ENCODE measurements around the gene FXR2. TPM values are rescaled to one million over a fixed set of nuclear protein-coding genes. Genes with fewer than 3 reads are reported as not detected.
"Not testable (repeated sequence)": the region's sequence is repeated elsewhere in the genome, so short reads cannot be mapped to it uniquely, and the experiment has no call there.

The FXR2 gene
- total RNA-seq, 4 donors from 2014 or later, result 6.2 to 37.8 (median 20.1) TPM

DNA sequence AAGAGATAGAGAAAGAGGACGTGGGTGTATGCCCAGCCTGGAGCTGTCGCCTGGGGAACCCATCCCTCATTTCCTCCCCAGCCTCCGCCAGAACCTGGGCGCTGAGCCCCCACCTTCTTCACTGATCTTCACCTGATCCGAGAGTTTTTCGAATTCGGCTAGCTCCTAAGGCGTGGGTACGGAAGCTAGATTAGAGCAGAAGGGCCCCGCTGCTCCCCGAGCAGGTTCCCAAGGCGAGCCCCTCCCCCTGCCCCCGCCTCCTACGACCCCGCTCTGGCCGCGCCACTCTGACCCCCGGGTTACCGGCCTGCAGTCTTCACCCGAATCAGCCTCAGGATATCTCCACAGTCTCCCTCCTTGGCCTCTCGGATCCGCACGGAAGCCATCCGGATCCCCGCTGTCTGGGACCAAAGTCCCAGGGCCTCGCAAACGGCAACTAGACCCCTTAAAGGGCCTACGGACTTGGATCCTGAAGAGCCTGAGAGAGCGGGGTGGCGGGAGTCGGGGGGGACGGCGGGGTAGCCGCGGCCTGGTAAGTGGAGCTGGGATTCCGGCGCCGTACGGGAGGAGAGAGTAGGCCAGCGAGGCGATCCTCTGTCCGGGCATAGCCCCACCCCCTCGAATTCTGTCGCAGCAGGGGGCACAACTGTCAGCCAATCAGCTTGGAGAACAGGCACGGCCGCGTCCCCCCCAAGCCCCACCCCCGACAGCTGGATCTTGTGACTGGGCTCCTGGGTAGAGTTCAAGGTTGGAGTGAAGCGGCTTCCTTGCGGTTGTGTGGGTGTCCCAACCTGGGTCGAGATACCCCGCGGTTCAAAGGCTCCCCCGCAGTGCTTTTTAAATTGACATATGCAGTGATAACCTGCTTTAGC lies 12.8 kb upstream of the FXR2 start, which contains the start of gene SAT2:
Gene SAT2 (minus strand): TSS at position 572 of the 872 bp plus-strand sequence. CDS start 186 bp downstream, at position 386.
- Histone ChIP-seq H3K4me3 (peak within 1 kb of the TSS; percentile 61 to 70), H3K27ac (peak within 1 kb of the TSS; percentile 88 to 90), H3K36me3 (no peaks in the 10 kb centered on the region), H3K4me1 (no peaks in the 10 kb centered on the region), H3K27me3 (no peaks in the 10 kb centered on the region), H3K9me3 (no peaks in the 10 kb centered on the region)
- DNase-seq, result peak; percentile 96 to 97
- intact Hi-C loops (cut with DNase I; ENCODE audit: low total_unique reads), result loop anchor here (5.0 kb wide), 1 partner anchor 60 kb away; the partner anchor contains the start of genes TP53 and WRAP53
- TF ChIP-seq POLR2A (IDR thresholded peaks at IDR 0.05), result peak; percentile 64 to 68
- TF ChIP-seq, protein P1, sequence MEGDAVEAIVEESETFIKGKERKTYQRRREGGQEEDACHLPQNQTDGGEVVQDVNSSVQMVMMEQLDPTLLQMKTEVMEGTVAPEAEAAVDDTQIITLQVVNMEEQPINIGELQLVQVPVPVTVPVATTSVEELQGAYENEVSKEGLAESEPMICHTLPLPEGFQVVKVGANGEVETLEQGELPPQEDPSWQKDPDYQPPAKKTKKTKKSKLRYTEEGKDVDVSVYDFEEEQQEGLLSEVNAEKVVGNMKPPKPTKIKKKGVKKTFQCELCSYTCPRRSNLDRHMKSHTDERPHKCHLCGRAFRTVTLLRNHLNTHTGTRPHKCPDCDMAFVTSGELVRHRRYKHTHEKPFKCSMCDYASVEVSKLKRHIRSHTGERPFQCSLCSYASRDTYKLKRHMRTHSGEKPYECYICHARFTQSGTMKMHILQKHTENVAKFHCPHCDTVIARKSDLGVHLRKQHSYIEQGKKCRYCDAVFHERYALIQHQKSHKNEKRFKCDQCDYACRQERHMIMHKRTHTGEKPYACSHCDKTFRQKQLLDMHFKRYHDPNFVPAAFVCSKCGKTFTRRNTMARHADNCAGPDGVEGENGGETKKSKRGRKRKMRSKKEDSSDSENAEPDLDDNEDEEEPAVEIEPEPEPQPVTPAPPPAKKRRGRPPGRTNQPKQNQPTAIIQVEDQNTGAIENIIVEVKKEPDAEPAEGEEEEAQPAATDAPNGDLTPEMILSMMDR (IDR thresholded peaks at IDR 0.05), result no peak

DNA sequence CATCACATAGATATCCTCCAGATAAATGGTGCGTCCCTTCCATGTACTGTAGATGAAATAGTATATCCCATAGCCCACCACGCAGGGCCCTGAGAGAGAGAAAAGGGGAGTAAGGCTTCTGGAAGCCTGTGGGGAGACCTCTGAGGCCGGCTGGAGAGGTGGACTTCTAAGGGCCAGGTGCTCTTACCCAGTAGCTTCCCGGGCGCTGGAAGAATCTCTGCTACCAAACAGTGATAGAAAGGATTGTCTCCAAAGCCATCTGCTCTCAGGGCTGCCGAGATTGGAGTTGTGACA lies 12.2 kb upstream of the FXR2 start:
- Histone ChIP-seq H3K27me3 (no peaks in the 10 kb centered on the region), H3K4me3 (peak overlapping the region; percentile 61 to 70), H3K36me3 (no peaks in the 10 kb centered on the region), H3K4me1 (no peaks in the 10 kb centered on the region), H3K9me3 (no peaks in the 10 kb centered on the region), H3K27ac (peak overlapping the region; percentile 88 to 90)
- TF ChIP-seq POLR2A (IDR thresholded peaks at IDR 0.05), result no peak
- TF ChIP-seq, protein P1 (IDR thresholded peaks at IDR 0.05), result no peak
- DNase-seq, result no peak
- intact Hi-C loops (cut with DNase I; ENCODE audit: low total_unique reads), result loop anchor here (5.0 kb wide), 1 partner anchor 60 kb away; the partner anchor contains the start of genes TP53 and WRAP53

DNA sequence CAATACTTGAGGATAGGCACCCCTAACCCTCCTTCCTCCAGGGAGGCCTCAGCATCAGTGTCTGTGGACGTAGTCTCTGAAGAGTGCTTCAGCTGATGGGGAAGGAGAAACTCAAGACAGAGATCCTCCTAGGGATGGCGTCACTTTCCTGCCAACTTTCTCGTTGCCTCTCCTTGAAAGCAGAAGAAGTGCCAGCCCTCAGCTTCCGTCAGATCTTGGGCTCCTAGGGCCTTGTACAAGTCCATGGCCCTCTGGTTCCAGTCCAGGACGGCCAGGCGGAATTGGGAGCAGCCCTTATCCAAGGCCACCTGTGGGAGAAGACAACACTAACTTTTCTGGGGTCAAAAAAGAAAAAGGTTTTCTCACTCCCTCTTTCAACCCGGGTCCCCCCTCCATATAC lies 11.6 kb upstream of the FXR2 start:
- Histone ChIP-seq H3K36me3 (no peaks in the 10 kb centered on the region), H3K27ac (peak overlapping the region in 1 of 2 donors; percentile 90), H3K4me3 (peak overlapping the region in 1 of 2 donors; percentile 70), H3K9me3 (no peaks in the 10 kb centered on the region), H3K27me3 (no peaks in the 10 kb centered on the region), H3K4me1 (no peaks in the 10 kb centered on the region)
- no peak for TF ChIP-seq POLR2A (IDR thresholded peaks at IDR 0.05)
- TF ChIP-seq, protein P1 (IDR thresholded peaks at IDR 0.05), result no peak
- no peak for DNase-seq
- intact Hi-C loops (cut with DNase I; ENCODE audit: low total_unique reads), result loop anchor here (5.0 kb wide), 1 partner anchor 61 kb away; the partner anchor contains the start of genes TP53 and WRAP53

DNA sequence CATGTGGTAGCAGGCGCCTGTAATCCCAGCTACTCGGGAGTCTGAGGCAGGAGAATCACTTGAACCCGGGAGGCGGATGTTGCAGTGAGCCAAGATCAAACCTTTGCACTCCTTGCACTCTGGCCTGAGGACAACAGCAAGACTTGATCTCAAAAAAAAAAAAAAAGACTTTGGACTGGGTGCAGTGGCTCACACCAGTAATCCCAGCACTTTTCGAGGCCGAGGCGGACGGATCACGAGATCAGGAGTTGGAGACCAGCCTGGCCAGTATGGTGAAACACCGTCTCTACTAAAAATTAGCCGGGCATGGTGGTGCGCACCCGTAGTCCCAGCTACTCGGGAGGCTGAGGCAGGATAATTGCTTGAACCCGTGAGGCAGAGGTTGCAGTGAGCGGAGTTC lies 11.1 kb upstream of the FXR2 start:
- not testable (repeated sequence) for H3K27me3 ChIP-seq, H3K27ac ChIP-seq, H3K4me3 ChIP-seq, H3K36me3 ChIP-seq, H3K9me3 ChIP-seq, H3K4me1 ChIP-seq, DNase-seq
- intact Hi-C loops (cut with DNase I; ENCODE audit: low total_unique reads), result loop anchor here (5.0 kb wide), 1 partner anchor 62 kb away; the partner anchor contains the start of genes TP53 and WRAP53

DNA sequence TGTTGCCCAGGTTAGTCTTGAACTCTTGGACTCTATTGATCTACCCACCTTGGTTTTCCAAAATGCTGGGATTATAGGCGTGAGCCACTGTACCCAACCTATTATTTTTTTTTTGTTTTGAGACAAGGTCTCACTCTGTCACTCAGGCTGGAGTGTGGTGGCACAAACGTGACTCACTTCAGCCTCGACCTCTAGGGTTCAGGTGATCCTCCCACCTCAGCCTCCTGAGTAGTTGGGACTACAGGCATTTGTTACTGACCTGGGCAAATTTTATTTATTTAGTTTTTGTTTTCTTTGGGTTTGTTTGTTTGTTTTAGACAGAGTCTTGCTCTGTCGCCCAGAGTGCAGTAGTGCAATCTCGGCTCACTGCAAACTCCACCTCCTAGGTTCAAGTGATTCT lies 9.0 kb upstream of the FXR2 start:
- intact Hi-C loops (cut with DNase I; ENCODE audit: low total_unique reads), result no loop called here
- H3K9me3 ChIP-seq, result no peaks in the 10 kb centered on the region
- H3K4me3 ChIP-seq, result no peak overlapping the region
- TF ChIP-seq POLR2A (IDR thresholded peaks at IDR 0.05), result no peak
- TF ChIP-seq, protein P1 (IDR thresholded peaks at IDR 0.05), result no peak
- H3K4me1 ChIP-seq, result no peaks in the 10 kb centered on the region
- H3K36me3 ChIP-seq, result no peaks in the 10 kb centered on the region
- no peak overlapping the region for H3K27ac ChIP-seq
- no peaks in the 10 kb centered on the region for H3K27me3 ChIP-seq
- DNase-seq, result no peak
